ENCODE data around the gene GLYR1.
A peak's percentile ranks its signal among the peaks of the same experiment; 100 is the strongest.

GLYR1 gene

GRCh38 chr16:4805231-4805630 lies 41.9 kb downstream of the GLYR1 start:
- DNase-seq (ENCODE audit: low read depth): no peak

DNA sequence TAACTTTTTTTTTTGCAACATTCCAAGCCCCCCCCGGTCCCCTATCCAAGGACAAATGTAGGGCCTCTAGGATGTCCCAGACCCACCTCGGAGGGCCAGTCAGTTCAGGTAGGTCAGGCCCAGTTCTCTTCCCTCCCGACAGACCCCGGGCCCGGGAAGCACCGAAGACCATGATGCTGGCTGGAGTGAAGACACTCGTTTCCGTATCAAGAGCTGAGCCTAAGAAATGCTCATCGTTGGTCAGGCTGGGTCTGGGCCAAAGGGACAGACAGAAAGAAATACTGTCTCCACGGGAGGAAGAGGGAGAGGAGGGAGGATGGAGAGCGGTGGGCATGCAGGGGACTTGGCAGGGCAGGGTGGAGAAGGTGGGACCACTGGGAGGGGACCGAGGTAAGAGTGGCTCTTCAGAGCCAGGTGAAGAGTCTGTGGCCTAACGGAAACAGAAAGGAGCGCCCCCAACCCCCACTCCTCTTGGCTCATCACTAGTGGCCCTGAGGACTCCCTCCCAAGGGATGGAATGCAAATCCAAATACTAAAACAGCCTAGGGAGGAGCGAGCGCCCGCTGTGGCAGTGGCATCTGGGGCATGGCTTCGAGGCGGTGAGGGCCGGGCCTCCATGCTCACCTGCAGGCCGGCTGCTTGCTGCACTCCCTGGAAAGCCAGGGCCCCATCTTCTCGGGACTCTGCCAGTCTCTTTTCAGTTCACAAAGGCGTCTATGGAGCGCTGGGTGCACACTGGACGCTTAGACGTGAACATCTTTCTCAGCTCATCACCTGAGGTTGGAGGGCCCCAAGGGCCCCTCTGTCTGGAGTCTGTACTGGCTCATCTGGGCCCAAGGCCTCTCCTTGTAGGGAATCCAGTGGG lies 43.0 kb downstream of the GLYR1 start:
- DNase-seq (ENCODE audit: low read depth): no peak

DNA sequence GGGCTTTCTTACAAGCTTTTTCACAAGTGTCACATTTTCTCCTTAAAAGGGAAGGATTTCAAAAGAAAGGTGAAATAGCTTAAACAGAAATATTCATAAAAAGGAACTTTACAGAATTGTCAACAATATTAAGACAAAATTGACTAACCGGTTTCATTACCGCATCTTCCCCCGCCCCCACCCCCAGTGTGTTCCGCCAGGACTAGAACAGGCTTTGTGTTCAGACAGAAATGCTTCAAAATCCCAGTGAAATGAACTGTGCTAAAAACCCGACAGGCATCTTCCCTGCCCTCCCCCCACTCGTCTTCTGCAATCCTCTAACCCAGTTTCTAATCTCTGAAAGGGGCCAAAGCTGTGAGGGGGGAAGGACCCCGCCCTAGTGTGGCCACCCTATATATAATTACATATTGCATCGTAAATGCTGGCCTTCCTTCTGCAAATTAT lies 43.7 kb downstream of the GLYR1 start:
- DNase-seq (ENCODE audit: low read depth): no peak

DNA sequence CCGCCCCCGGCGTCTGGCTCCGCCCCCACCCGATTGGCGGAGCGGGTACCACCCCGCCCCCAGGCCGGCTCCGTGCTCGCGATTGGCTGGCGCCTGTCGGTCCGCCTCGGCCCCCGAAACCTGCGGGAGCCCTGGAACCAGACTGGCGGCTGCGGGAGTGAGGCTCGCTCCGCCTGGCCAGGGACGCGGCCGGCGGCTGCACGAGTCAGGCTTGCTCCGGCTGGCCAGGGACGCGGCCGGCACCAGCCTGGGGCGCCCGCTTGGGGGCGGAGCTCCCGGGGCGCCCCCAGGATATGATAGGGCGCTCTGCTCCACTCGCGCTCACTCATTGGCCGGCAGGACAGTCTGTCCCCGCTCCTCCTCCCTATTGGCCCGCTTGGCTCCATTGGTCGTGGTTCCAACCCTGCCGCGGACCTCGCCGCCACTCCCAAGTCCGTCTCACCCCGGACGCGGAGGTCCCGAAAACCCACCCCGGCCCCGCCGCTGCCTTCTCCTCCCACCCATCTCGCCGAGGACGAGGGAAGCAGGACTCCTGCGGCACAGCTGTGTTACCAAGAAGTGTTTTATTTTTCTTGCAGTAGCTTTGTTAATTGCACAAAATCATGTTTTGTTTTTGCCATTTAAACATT lies 44.3 kb downstream of the GLYR1 start:
- peak; percentile 72 for DNase-seq (ENCODE audit: low read depth)

DNA sequence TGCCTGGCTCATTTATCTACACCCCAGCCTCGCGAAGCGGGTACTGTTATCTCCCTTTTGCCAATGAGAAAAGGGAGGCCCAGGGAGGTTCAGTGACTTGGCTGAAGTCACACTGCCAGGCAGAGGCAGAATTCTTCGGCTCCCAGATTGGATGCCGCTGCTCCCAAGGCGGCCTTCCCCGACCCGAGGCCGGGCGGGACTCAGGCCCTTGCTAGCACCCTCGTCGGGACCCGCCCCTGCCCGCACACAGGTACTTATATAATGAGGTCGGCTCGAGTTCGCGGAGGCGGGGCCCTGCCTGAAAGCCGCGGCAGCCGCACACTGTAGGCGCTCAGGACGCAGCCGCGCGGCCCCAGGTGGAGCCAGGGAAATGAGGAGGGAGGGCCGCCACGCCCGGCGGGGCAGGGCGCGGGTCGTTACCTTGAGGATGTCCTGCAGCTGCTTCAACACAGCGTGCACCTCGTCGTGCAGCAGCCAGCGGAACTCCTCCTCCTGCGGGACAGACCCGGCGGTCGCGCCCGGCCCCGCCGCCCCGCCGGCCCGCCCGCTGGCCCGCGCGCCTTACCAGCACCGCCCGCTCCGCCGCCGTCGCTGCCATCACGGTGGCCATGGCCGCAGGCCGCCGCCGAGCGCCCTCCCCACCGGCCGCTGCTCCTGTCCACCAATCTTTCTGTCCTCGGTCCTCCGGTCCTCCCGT lies 45.0 kb downstream of the GLYR1 start, which contains the start of gene ROGDI:
Gene ROGDI (minus strand): TSS at position 672 of the 697 bp plus-strand sequence. CDS start 62 bp downstream, at position 610.
- DNase-seq (ENCODE audit: low read depth): peak; percentile 42

DNA sequence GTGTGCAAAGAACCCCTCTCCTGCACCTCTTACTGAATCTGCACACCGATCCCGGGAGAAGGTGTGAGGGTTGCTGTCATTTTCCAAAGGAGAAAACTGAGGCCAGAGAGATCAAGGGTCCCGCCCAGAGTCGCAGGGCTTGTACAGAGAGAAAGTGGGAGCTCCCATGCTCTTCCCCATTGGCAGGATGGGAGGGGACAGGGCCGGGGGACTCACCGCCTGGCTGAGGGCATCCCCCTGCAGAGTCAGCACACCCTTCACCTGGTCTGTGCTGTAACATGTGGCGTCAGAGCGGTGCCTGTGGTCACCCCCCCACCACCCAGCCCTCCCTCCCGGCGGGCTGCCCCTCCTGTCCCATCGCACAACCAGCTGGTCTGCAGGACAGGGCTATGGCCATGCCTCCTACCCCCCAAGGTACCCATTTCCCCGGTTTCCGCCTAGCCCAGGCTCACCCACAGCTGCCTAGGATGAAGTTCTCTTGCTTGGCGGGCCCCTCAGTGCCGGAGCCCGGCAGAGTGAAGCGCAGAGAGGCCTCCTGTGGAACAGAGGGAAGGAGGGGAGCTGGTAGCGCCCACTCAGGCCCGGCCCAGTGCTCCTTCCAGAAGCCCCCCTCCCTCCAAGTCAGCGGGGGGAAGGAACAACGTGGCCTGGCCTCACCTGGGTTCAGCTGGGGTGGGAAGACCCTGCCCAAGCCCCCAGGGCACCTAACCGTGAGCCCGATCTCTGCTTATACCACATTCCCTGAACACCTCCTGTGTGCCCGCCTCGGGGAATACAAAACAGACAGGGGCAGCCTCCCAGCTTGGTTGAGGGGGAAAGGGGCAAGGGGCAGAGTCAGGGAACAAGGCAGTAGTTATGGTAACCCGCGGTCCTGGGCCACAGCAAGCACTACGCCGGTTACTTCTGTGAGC lies 45.8 kb downstream of the GLYR1 start:
- DNase-seq (ENCODE audit: low read depth): no peak

DNA sequence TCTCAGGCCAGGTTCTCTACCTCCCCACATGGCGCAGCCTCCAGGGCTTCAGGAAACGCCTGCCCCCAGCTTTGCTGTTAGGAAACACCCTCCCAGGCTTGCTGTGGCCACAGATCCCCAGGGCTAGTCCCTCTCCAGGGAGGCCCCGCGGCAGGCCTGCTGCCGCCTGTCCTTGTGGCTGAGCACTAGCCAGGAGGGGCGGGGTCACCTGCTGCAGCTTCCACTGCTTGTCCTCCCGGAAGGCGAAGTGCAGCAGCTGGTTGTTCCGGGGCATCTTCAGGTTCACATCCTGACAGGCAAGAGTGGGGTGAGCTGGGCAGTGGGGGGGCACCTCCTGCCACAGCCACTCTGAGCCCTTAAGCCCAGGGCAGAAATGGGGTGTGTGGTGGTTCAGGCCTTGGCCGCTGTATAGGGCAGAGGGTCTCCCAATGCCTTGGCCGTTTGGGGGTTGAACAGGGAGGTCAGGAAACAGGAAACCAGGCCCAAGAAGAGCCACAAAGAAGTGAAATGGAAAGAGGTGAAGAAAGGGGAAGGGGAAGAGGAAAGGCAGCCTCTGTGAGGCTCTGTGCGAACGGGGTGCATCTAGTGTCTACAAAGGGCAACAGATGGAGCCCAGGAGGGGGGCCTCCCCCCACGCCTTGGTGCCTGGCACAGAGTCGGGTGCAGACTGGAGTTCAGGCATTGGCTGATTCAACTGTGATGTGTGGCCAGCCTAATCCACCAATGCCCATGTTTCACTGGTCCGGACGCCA lies 46.6 kb downstream of the GLYR1 start:
- no peak for DNase-seq (ENCODE audit: low read depth)

DNA sequence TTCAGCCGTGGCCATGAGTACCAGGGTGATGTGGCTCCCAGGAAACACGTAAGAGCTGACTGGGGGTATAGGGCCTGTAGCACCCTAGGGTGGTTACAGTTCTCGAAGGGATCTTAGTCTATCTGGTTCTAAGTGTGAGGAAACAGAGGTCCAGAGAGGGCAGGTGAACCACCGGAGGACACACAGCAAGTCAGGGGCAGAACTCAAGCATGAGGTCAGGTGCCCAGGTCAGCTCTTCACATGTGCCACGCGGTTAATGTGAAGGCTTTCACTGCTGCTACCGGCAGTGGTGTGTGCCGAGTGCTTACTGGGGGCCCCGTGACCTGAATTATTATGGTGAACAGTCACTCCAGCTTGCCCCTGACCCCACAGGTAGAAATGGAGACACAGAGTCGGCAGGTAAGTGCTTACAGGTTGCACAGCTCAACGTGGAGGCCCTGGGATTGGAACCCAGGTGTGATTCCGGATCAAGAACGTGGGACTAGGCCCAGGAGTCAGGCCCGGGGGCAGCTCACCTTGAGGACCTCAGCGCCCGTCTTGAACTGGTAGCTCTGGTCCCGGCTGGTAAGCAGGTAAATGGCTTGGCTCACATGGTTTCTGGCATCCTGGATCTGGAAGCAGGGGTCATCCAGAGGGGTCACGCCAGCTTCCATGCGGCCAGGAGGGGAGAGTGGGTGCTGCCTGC lies 47.8 kb downstream of the GLYR1 start:
- no peak for DNase-seq (ENCODE audit: low read depth)

GRCh38 chr16:4798456-4798855 lies 48.6 kb downstream of the GLYR1 start:
- DNase-seq (ENCODE audit: low read depth): no peak

GRCh38 chr16:4797805-4798252 lies 49.3 kb downstream of the GLYR1 start:
- no peak for DNase-seq (ENCODE audit: low read depth)

DNA sequence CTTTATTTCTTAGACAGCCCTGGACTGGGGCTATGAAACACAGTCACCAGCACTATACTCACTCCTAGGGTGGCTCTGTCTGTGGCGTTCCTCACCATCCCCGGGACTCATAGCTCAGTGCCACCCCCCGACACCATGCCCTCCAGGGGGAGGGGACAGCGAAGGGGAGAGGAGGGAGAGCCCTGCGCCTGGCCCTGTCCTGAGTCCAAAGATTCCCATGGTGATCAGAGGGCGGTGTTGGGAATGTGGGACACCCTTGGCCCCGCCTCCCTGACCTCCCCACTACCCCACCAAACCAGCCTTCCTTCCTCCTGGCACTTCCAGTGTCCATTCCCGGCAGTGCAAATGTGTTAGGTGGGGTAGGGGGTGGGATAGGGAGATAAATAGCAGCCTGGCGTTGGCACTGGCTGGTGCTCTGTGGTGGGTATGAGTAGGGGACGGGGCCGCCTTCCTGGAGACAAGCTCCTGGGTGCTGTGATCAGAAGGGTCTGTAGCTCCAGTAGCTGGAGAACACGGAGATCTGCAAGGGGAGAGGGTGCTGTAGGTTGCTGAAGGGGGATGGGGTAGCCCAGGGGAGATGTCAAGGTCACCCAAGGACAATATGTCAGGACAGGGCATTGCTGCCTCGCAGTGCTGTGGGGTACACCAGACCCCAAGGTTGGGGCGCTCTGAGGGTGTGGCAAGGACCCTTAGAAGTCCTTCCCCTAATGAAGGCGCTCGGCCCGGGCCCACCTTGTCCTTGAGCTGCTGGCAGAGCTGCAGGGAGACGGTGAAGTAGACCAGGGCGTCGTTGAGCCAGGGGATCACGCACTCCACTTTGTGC lies 49.9 kb downstream of the GLYR1 start:
- DNase-seq (ENCODE audit: low read depth): no peak

DNA sequence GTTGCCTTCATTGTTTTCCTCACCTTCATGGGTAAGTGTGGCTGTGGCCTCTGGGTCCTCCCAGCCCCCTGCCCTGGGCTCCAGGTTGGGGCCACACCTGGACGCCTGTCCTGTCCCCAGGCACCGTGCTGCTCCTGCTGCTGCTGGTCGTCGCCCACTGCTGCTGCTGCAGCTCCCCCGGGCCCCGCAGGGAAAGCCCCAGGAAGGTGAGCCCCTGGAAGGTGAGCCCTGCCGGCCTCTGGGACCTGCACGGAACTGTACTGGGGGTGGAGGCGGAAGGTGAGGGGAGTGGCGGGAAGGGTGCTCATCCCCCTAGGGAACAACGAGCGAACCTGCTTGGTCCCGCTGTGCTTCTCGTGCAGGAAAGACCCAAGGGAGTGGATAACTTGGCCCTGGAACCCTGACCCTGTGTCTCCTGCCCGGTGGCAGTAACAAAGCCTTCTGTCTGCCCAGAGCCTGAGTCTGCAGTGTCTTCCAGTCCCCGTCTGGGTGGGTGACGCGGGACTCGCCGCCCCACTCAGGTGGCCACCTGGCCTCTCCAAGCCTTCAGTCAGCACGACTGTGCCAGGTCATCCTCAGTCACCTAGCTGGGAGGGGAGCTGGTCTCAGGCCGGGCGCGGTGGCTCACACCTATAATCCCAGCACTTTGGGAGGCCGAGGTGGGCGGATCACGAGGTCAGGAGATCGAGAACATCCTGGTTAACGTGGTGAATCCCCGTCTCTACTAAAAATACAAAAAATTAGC lies 51.1 kb downstream of the GLYR1 start:
- no peak for DNase-seq (ENCODE audit: low read depth)

- no peak for DNase-seq (ENCODE audit: low read depth)
These were observed 51.8 kb downstream of the GLYR1 start, which contains the start of gene SMIM22 for GRCh38 chr16:4795181-4795827. Gene SMIM22 (plus strand): TSS chr16:4795369. CDS start chr16:4795735, 366 bp downstream.

DNA sequence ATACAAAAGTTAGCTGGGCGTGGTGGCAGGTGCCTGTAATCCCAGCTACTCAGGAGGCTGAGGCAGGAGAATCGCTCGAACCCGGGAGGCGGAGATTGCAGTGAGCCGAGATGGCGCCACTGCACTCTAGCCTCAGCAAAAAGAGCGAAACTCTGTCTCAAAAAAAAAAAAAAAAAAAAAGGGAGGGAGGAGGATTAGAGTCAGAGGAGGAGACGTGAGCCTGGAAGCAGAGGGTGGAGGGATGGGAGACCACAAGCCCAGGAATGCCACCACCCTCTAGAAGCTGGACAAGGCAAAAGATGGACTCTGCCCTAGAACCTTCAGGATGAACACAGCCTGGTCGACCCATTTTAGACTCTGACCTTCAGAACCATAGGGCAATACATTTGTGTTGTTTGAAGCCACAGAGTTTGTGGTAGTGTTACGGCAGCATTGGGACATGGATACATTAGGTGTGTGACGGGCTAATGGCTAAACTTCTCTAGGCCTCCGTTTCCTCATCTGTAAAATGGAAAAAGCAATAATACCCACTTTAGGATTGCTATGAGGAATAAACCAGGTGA lies 54.1 kb downstream of the GLYR1 start:
- DNase-seq (ENCODE audit: low read depth): no peak

GRCh38 chr16:4790871-4791270 lies 56.2 kb downstream of the GLYR1 start:
- no peak for DNase-seq (ENCODE audit: low read depth)

DNA sequence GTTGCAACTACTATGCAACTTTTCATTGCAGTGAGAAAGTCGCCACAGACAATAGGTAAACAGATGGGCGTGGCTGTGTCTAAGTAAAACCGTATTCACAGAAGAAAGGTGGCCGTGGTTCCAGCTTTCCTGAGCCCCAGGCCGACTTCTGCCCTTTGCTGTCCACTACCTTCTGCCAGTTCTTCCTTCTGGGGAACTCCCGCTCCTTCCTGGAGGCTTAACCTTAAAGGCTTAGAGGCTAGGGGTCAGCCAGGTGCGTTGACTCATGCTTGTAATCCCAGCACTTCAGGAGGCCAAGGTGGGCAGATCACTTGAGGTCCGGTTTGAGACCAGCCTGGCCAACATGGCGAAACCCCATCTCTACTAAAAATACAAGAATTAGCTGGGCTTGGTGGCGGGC lies 56.8 kb downstream of the GLYR1 start:
- DNase-seq (ENCODE audit: low read depth): no peak

DNA sequence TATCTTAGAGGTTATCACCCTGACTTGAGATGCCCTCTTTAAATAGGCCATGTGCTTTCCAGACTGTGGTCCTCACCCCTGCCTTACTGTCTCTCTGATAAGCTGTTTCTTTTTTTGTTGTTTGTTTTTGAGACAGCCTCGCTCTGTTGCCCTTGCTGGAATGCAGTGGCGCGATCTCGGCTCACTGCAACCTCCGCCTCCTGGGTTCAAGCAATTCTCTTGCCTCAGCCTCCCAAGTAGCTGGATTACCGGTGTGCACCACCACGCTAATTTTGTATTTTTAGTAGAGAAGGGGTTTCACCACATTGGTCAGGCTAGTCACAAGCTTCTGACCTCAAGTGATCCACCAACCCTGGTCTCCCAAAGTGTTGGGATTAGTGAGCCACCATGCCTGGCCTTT lies 58.2 kb downstream of the GLYR1 start:
- no peak for DNase-seq (ENCODE audit: low read depth)

DNA sequence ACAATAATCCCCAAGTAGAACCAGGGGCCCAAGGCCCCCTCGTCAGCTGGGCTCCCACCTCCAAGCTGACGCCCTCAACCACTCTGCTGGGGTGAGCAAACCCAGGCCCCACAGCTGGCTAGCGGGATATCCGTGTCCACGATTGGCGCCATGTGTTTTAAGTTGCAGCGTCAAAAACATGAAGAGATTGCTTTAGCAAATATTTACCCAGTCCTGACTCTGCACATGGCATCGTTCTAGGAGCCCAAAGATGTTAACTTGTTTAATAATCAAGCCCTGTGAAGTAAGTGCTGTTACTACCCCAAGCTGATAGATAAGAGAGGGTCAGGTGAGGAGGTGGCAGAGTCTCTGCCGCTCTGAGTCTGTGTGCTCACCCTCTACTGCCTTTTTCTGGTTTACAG lies 58.6 kb downstream of the GLYR1 start:
- DNase-seq (ENCODE audit: low read depth): no peak

Measured in stimulated activated CD8-positive, alpha-beta memory T cell treated with anti-CD3 and anti-CD28 coated beads, Interleukin-15, amount 100 ng/mL, for 24 hours (primary cell).